GM20000 (cell line): ENCODE results near the gene ADGRF4.

ENCODE experiments used
- DNase-seq: peaks from one replicate; pipeline ENCODE4 v3.0.0; 2012; ENCODE audit warnings: low spot score
- TF ChIP-seq, protein P1 (sequence below): IDR thresholded peaks from 2 replicates; pipeline ENCODE4 v1.5.1; 2012; ENCODE audit warnings: mild to moderate bottlenecking, control low read depth; ENCODE audit errors: extremely low read depth, missing control alignments

The ADGRF4 gene

DNA sequence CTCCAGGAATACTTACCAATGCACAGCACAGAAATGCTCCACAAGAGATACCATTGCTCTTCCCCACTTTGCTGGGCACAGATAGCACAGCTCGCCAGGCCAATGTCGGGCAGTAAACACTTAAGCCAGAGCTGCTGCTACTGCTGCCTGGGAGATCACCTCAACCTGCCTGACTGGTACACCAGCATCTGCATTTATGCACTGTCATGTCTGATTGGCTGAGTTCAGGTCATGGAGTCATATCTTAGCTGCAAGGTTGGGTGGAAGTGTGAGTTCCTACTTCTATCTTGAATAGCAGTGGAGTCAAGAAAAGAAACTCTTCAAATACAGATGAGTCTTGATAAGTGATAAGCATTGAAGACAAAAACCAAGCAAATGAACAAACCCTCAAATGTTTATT, 10.9 kb upstream of the ADGRF4 start:
- DNase-seq: no peak
- TF ChIP-seq, protein P1, sequence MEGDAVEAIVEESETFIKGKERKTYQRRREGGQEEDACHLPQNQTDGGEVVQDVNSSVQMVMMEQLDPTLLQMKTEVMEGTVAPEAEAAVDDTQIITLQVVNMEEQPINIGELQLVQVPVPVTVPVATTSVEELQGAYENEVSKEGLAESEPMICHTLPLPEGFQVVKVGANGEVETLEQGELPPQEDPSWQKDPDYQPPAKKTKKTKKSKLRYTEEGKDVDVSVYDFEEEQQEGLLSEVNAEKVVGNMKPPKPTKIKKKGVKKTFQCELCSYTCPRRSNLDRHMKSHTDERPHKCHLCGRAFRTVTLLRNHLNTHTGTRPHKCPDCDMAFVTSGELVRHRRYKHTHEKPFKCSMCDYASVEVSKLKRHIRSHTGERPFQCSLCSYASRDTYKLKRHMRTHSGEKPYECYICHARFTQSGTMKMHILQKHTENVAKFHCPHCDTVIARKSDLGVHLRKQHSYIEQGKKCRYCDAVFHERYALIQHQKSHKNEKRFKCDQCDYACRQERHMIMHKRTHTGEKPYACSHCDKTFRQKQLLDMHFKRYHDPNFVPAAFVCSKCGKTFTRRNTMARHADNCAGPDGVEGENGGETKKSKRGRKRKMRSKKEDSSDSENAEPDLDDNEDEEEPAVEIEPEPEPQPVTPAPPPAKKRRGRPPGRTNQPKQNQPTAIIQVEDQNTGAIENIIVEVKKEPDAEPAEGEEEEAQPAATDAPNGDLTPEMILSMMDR: no peak

DNA sequence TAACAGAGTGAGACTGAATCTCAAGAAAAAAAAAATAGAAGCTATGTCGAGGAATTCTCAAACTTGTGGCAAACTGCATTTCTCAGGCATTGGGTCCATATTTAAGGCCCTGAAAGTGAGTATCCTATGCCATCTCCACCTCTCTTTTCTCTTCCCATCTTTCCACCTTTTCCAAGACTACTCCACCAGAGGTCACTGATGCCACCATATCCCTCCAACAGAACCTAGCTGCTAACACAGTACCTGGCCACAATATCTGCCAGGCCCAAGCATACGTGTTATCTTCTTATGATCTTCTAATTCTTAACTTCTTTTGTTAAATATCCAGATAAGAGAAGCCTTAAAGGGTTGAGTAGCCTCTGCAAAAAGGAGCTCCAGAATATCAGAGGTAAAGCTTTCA, 8.2 kb upstream of the ADGRF4 start:
- TF ChIP-seq, protein P1: no peak
- DNase-seq: no peak

DNA sequence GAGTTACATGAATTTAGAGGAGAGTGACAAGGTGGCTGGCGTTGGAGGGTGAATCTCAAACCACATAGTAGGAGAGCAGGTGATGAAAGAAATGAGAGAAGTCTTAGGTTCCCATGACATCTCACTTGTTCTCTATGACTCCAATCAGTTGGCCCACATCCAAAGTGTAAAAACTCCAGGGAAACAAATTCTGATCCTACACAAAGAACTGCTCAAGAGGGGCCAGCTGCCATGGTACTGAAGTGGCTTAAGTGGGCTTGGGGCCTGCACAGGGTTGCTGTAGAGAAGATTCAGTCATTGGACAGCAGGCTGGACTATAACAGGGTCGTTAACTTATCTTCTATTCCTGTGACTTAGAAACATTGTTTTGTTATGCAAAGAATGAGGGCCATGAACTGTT, 7.6 kb upstream of the ADGRF4 start:
- no peak for DNase-seq
- TF ChIP-seq, protein P1: no peak

DNA sequence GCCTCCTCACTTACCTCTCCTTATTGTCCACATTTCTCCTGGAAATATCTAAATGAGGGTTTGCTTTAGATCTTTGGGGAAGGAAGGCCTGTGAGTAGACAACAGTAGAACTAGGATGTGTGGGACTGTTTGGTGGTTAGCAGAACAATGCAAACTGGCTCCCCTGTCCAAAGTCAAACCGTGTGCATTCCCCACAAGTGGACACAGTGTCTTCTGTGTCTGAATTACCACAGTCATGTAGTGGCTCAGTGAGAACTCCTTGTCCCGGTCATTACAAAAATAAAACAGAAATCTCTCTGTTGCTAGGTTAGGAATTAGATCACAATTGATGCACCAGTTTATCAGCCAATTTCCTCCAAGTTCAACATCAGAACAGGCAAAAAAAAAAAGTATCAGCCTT, 455 bp upstream of the ADGRF4 start:
- DNase-seq: no peak
- TF ChIP-seq, protein P1: no peak

DNA sequence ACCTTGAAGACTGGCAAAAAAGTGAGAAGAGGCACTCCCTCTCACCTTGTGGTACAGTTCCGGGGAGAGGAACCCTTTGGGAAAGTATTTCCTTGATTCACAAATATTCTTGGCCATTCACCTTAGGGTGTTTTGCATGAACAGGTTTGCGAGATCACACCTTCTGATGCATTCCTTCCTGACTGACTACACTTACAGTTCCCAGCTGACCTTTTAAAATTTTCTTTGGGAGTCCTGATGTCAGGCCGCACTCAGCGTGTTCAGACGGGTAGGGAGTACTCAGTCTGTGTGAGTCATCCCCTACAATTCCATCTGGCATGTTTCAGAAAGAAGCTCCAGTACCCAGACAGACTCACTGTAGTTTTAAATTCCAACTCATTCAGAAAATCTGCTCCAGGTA, 1.7 kb downstream of the ADGRF4 start:
- TF ChIP-seq, protein P1: no peak
- no peak for DNase-seq

DNA sequence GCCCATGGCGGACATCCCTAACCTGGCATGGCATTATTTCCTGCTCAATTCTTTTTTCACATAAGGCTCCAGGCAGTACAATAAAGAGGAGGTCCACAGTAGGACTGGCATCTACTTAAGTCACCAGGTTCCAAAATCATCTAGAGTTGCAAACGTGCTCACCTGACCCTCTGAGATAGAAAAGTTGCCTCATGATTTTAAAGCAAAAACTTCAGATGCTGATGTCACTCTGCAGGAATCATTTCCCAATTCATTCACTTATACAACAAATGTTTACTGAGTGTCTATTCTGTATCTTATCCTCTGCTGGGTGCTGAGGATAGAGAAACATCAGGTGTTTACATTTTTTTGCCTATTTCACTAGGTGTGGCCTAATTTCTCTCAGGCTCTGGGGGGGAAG, 2.2 kb downstream of the ADGRF4 start:
- no peak for DNase-seq
- TF ChIP-seq, protein P1: no peak

DNA sequence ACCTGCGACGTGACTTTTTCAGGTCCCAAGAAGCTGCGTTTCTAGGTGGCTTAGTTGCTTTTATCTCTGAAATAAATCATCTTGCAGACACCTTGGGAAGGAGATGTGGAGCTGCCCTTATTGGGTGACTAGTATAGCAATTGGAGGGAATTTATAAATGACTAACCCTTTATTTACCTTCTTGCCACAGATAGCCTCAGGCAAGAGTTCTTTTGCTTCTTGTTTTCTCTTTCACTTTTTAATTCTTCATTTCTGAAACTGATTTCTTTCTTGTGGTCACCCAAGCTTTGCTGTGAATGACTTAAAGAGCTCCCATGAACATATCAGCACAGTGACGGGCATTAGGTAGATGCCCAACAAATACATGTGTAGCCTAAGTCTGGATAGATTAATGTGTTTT, 3.0 kb downstream of the ADGRF4 start:
- TF ChIP-seq, protein P1: no peak
- peak; percentile 51 for DNase-seq

DNA sequence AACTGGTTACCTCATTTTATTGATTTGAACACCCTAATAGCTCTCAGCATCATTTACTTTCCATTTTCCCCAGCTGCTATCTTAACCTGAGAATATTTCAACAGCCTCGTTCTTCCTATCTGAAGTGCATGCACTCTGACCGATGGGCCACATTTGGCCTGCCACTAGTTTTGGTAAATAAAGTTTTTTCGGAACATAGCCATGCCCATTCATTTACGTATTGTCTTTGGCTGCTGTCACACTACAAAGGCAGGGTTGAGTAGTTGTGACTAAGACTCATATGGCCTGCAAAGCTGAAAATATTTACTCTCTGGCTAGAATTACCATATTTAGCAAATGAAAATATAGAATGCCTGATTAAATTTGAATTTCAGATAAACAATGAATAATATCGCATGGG, 10.8 kb downstream of the ADGRF4 start:
- DNase-seq: no peak

More for the DNA sequence above, 10.8 kb downstream of the ADGRF4 start:
- TF ChIP-seq, protein P1: no peak
